ENCODE results near the gene C21orf58. TPM values are rescaled to one million over a fixed set of nuclear protein-coding genes. Genes with fewer than 3 reads are reported as not detected.

C21orf58 gene
- total and polyA plus RNA-seq, 2 experiments from 2014 or later, result 3.7 to 4.2 TPM

GRCh38 chr21:46350571-46350970, 26.9 kb upstream of the C21orf58 start:
- Histone ChIP-seq H3F3A (ENCODE audit: insufficient read depth) (no peaks in the 10 kb centered on the region), H3K4me3 (no peak overlapping the region), H3K9ac (no peak overlapping the region), H3K9me3 (ENCODE audit: low read depth) (no peaks in the 10 kb centered on the region), H3K27ac (no peak overlapping the region), H3K9me2 (ENCODE audit: insufficient read depth) (no peaks in the 10 kb centered on the region), H3K27me3 (replicated peaks; ENCODE audit: insufficient read depth) (no peaks in the 10 kb centered on the region), H3K79me2 (ENCODE audit: insufficient read depth) (peaks cover 3% of the 10 kb centered on the region), H3K4me2 (ENCODE audit: unreplicated experiment) (no peak overlapping the region), H2AFZ (no peak overlapping the region), H4K20me1 (ENCODE audit: insufficient read depth) (no peaks in the 10 kb centered on the region), H3K4me1 (ENCODE audit: insufficient read depth) (no peaks in the 10 kb centered on the region), H3K36me3 (ENCODE audit: low read depth) (peaks cover 31% of the 10 kb centered on the region)
- DNase-seq, result no peak
- in situ Hi-C loops (cut with MboI), result no loop called here
- no peak for TF ChIP-seq EZH2 (IDR thresholded peaks at IDR 0.05; ENCODE audit: insufficient read depth, poor library complexity, severe bottlenecking)
- no peak for TF ChIP-seq EZH2phosphoT487 (IDR thresholded peaks at IDR 0.05; ENCODE audit: insufficient read depth, low read depth)
- 97 to 99% methylated on average over 8 of the region's 8 CpGs for WGBS, 2 experiments (ENCODE audit: low coverage in 1 of 2, low lambda C conversion rate in 2 of 2, missing lambda C conversion rate in 2 of 2)

DNA sequence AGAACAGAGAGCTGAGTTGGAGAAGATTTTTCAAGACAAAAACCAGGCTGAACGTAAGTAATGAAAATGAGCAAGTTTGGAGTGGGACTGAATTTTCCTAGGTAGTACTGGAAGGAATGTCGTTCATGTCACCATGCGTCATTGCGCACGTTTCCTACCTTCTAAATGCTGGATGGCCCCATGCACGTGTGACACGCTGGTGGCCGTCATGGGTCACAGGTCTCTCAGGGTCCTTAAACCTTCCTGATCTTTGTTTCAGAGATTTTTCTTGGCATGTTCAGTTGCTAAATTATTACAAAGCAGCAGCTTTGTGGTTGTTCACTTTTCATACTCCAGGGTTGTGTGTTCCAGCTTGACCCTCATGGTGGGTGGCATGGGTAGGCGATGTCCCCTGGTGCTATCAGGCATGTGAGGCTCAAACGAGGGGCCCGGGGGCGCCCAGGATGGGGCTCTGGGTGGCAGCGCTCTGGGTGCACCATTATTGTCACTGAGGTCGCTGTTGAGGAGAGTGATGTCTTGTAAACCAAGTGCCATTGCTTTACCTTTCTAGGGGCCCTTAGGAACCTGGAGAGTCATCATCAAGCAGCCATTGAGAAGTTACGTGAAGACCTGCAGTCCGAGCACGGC, 25.6 kb upstream of the C21orf58 start:
- H4K20me1 ChIP-seq (ENCODE audit: insufficient read depth), result no peaks in the 10 kb centered on the region
- no peaks in the 10 kb centered on the region for H3K9me2 ChIP-seq (ENCODE audit: insufficient read depth)
- no peak overlapping the region for H3K27ac ChIP-seq
- TF ChIP-seq EZH2phosphoT487 (IDR thresholded peaks at IDR 0.05; ENCODE audit: insufficient read depth, low read depth) (no peak), EZH2 (IDR thresholded peaks at IDR 0.05; ENCODE audit: insufficient read depth, poor library complexity, severe bottlenecking) (no peak)
- H3K79me2 ChIP-seq (ENCODE audit: insufficient read depth), result peaks cover 17% of the 10 kb centered on the region
- 94 to 96% methylated on average over 15 to 17 of the region's 17 CpGs for WGBS, 2 experiments (ENCODE audit: low coverage in 1 of 2, low lambda C conversion rate in 2 of 2, missing lambda C conversion rate in 2 of 2)
- no peaks in the 10 kb centered on the region for H3F3A ChIP-seq (ENCODE audit: insufficient read depth)
- in situ Hi-C loops (cut with MboI), result no loop called here
- H2AFZ ChIP-seq, result no peak overlapping the region
- H3K4me3 ChIP-seq, result no peak overlapping the region
- no peak overlapping the region for H3K9ac ChIP-seq
- H3K4me2 ChIP-seq (ENCODE audit: unreplicated experiment), result no peak overlapping the region
- H3K36me3 ChIP-seq (ENCODE audit: low read depth), result peaks cover 31% of the 10 kb centered on the region
- no peak for DNase-seq
- no peaks in the 10 kb centered on the region for H3K9me3 ChIP-seq (ENCODE audit: low read depth)
- no peaks in the 10 kb centered on the region for H3K4me1 ChIP-seq (ENCODE audit: insufficient read depth)
- H3K27me3 ChIP-seq (replicated peaks; ENCODE audit: insufficient read depth), result no peaks in the 10 kb centered on the region

DNA sequence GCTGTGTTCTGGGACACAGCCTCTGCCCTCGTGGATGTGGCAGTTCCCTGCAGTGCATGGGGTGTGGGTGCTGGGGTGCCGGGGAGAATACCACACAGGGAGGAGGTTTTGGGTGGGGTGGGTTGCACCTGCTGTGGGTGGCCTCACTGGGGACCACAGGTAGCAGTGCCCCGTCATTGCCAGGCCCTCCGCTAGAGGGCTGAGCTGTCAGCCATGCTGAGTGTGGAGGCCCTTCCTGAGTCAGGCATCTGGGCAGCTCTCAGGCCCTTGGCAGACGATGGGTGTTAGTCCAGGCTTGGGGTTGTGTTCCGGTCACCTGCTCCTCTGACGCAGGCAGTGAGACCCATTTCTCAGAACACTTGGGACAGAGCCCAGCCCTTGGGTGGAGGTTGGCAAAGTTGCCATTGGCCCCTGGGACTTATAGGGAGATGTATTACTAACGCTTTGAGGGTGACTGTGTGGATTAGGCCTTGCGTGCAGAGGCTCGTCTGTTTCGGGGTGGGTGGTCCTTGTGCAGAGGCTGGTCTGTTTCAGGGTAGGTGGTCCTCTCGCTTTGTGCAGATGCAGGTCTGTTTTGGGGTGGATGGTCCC, 24.2 kb upstream of the C21orf58 start:
- H3K9me2 ChIP-seq (ENCODE audit: insufficient read depth), result no peaks in the 10 kb centered on the region
- no peak for TF ChIP-seq EZH2 (IDR thresholded peaks at IDR 0.05; ENCODE audit: insufficient read depth, poor library complexity, severe bottlenecking)
- TF ChIP-seq EZH2phosphoT487 (IDR thresholded peaks at IDR 0.05; ENCODE audit: insufficient read depth, low read depth), result no peak
- H3K4me3 ChIP-seq, result no peak overlapping the region
- no peak overlapping the region for H3K9ac ChIP-seq
- peak; percentile 53 for DNase-seq
- H2AFZ ChIP-seq, result no peak overlapping the region
- no peaks in the 10 kb centered on the region for H3K9me3 ChIP-seq (ENCODE audit: low read depth)
- H3K4me2 ChIP-seq (ENCODE audit: unreplicated experiment), result no peak overlapping the region
- no peaks in the 10 kb centered on the region for H3K4me1 ChIP-seq (ENCODE audit: insufficient read depth)
- peaks cover 30% of the 10 kb centered on the region for H3K79me2 ChIP-seq (ENCODE audit: insufficient read depth)
- H4K20me1 ChIP-seq (ENCODE audit: insufficient read depth), result no peaks in the 10 kb centered on the region
- no peak overlapping the region for H3K27ac ChIP-seq
- H3F3A ChIP-seq (ENCODE audit: insufficient read depth), result no peaks in the 10 kb centered on the region
- no peaks in the 10 kb centered on the region for H3K27me3 ChIP-seq (replicated peaks; ENCODE audit: insufficient read depth)
- 73 to 78% methylated on average over 10 to 12 of the region's 12 CpGs for WGBS, 2 experiments (ENCODE audit: low coverage in 1 of 2, low lambda C conversion rate in 2 of 2, missing lambda C conversion rate in 2 of 2)
- in situ Hi-C loops (cut with MboI), result no loop called here
- H3K36me3 ChIP-seq (ENCODE audit: low read depth), result peaks cover 28% of the 10 kb centered on the region

GRCh38 chr21:46347203-46347550, 23.5 kb upstream of the C21orf58 start:
- no peaks in the 10 kb centered on the region for H3K9me3 ChIP-seq (ENCODE audit: low read depth)
- in situ Hi-C loops (cut with MboI), result no loop called here

More at GRCh38 chr21:46347203-46347550, 23.5 kb upstream of the C21orf58 start:
- Histone ChIP-seq H3K4me2 (ENCODE audit: unreplicated experiment) (no peak overlapping the region), H3K4me1 (ENCODE audit: insufficient read depth) (no peaks in the 10 kb centered on the region), H2AFZ (no peak overlapping the region), H3K27ac (no peak overlapping the region), H3K79me2 (ENCODE audit: insufficient read depth) (peaks cover 37% of the 10 kb centered on the region), H3K36me3 (ENCODE audit: low read depth) (peaks cover 28% of the 10 kb centered on the region), H3K9me2 (ENCODE audit: insufficient read depth) (no peaks in the 10 kb centered on the region), H4K20me1 (ENCODE audit: insufficient read depth) (no peaks in the 10 kb centered on the region), H3K27me3 (replicated peaks; ENCODE audit: insufficient read depth) (no peaks in the 10 kb centered on the region), H3K4me3 (no peak overlapping the region), H3K9ac (no peak overlapping the region), H3F3A (ENCODE audit: insufficient read depth) (no peaks in the 10 kb centered on the region)
- DNase-seq, result no peak
- TF ChIP-seq EZH2 (IDR thresholded peaks at IDR 0.05; ENCODE audit: insufficient read depth, poor library complexity, severe bottlenecking) (no peak), EZH2phosphoT487 (IDR thresholded peaks at IDR 0.05; ENCODE audit: insufficient read depth, low read depth) (no peak)
- WGBS, 2 experiments (ENCODE audit: low coverage in 1 of 2, low lambda C conversion rate in 2 of 2, missing lambda C conversion rate in 2 of 2), result 80 to 84% methylated on average over 10 of the region's 10 CpGs

Measured in GM23248 (cell line).